Effector memory CD8-positive, alpha-beta T cell (primary cell): ENCODE results near the gene CDH23.

Experiments used
- ATAC-seq: fragments of 150-1000 bp; cut with Tn5 transposase; replicated peaks from 2 replicates; pipeline ENCODE4 v1.10.0; 2021; ENCODE audit warnings: mild to moderate bottlenecking, moderate library complexity
- DNase-seq, 3 experiments: peaks; one replicate each; pipeline ENCODE4 v3.0.0; 2021
- H3K27ac Mint-ChIP-seq, 2 donors: one replicate each; pipeline ENCODE4 v1.8.0; 2022; ENCODE audit warnings: mild to moderate bottlenecking in 2 of 2, mixed read lengths in 2 of 2, moderate library complexity in 2 of 2
- H3K27me3 Mint-ChIP-seq, 2 donors: one replicate each; pipeline ENCODE4 v1.8.0; 2022; ENCODE audit warnings: mixed read lengths in 2 of 2
- H3K36me3 Mint-ChIP-seq: one replicate; pipeline ENCODE4 v1.8.0; 2022; ENCODE audit warnings: mild to moderate bottlenecking, moderate library complexity, mixed read lengths; ENCODE audit not compliant: insufficient read depth
- H3K4me1 Mint-ChIP-seq, 2 donors: one replicate each; pipeline ENCODE4 v1.8.0; 2022; ENCODE audit warnings: low read depth in 2 of 2, mixed read lengths in 2 of 2
- H3K4me3 Mint-ChIP-seq, 2 donors: one replicate each; pipeline ENCODE4 v1.8.0; 2022; ENCODE audit warnings: mild to moderate bottlenecking in 2 of 2, mixed read lengths in 2 of 2, moderate library complexity in 2 of 2
- H3K9me3 Mint-ChIP-seq, 2 donors: one replicate each; pipeline ENCODE4 v1.8.0; 2022; ENCODE audit warnings: mixed read lengths in 2 of 2

The CDH23 gene

GRCh38 chr10:71426058-71426605, 29.4 kb downstream of the CDH23 start:
- Mint-ChIP-seq H3K9me3 (no peaks in the 10 kb centered on the region), H3K4me3 (no peak overlapping the region), H3K27me3 (peaks cover 26 to 50% of the 10 kb centered on the region in 2 donors), H3K4me1 (peaks cover 0 to 1% of the 10 kb centered on the region in 2 donors), H3K27ac (peak overlapping the region in 1 of 2 donors; percentile 39), H3K36me3 (no peaks in the 10 kb centered on the region)
- ATAC-seq (no peak), DNase-seq (no peak)

- no peak for DNase-seq
- Mint-ChIP-seq H3K4me3 (no peak overlapping the region), H3K9me3 (no peaks in the 10 kb centered on the region), H3K4me1 (peaks cover 3% of the 10 kb centered on the region in 2 donors), H3K36me3 (no peaks in the 10 kb centered on the region), H3K27ac (peak overlapping the region in 1 of 2 donors; percentile 70), H3K27me3 (peaks cover 26 to 45% of the 10 kb centered on the region in 2 donors)
- ATAC-seq, result no peak
These were observed 30.5 kb downstream of the CDH23 start for GRCh38 chr10:71427246-71427645.

GRCh38 chr10:71429304-71429703, 32.6 kb downstream of the CDH23 start:
- H3K9me3 Mint-ChIP-seq, result no peaks in the 10 kb centered on the region
- peaks cover 21 to 33% of the 10 kb centered on the region in 2 donors for H3K27me3 Mint-ChIP-seq
- no peak for ATAC-seq

GRCh38 chr10:71429929-71430328, 33.2 kb downstream of the CDH23 start:
- H3K9me3 Mint-ChIP-seq, result no peaks in the 10 kb centered on the region
- peaks cover 15 to 28% of the 10 kb centered on the region in 2 donors for H3K27me3 Mint-ChIP-seq
- no peak overlapping the region for H3K4me3 Mint-ChIP-seq
- H3K36me3 Mint-ChIP-seq, result no peaks in the 10 kb centered on the region
- peak overlapping the region in 1 of 2 donors; percentile 16 for H3K27ac Mint-ChIP-seq
- ATAC-seq, result no peak
- peaks cover 12% of the 10 kb centered on the region in 2 donors for H3K4me1 Mint-ChIP-seq
- DNase-seq, result no peak

More at GRCh38 chr10:71429304-71429703, 32.6 kb downstream of the CDH23 start:
- Mint-ChIP-seq H3K4me3 (no peak overlapping the region), H3K27ac (no peak overlapping the region), H3K4me1 (peaks cover 9 to 10% of the 10 kb centered on the region in 2 donors), H3K36me3 (no peaks in the 10 kb centered on the region)
- no peak for DNase-seq

GRCh38 chr10:71431239-71432100, 34.8 kb downstream of the CDH23 start:
- Mint-ChIP-seq H3K36me3 (no peaks in the 10 kb centered on the region), H3K4me3 (no peak overlapping the region), H3K27me3 (peaks cover 12 to 28% of the 10 kb centered on the region in 2 donors), H3K27ac (no peak overlapping the region), H3K4me1 (peaks cover 16% of the 10 kb centered on the region in 2 donors), H3K9me3 (no peaks in the 10 kb centered on the region)
- no peak for ATAC-seq
- DNase-seq, result no peak

- Mint-ChIP-seq H3K4me3 (no peak overlapping the region), H3K9me3 (no peaks in the 10 kb centered on the region), H3K27me3 (peaks cover 12 to 28% of the 10 kb centered on the region in 2 donors), H3K27ac (no peak overlapping the region), H3K4me1 (peaks cover 16 to 18% of the 10 kb centered on the region in 2 donors), H3K36me3 (no peaks in the 10 kb centered on the region)
- ATAC-seq (no peak), DNase-seq (no peak)
These were observed 35.6 kb downstream of the CDH23 start for GRCh38 chr10:71432101-71432905.

GRCh38 chr10:71432956-71433767, 36.4 kb downstream of the CDH23 start:
- Mint-ChIP-seq H3K36me3 (no peaks in the 10 kb centered on the region), H3K27ac (peak overlapping the region in 1 of 2 donors; percentile 44), H3K4me1 (peaks cover 16 to 18% of the 10 kb centered on the region in 2 donors), H3K27me3 (peaks cover 12 to 28% of the 10 kb centered on the region in 2 donors), H3K9me3 (no peaks in the 10 kb centered on the region), H3K4me3 (no peak overlapping the region)
- DNase-seq, result no peak
- no peak for ATAC-seq

- peak overlapping the region in 1 of 2 donors; percentile 44 for H3K4me3 Mint-ChIP-seq
- no peaks in the 10 kb centered on the region for H3K36me3 Mint-ChIP-seq
- H3K4me1 Mint-ChIP-seq, result peaks cover 16 to 18% of the 10 kb centered on the region in 2 donors
- peaks cover 8 to 24% of the 10 kb centered on the region in 2 donors for H3K27me3 Mint-ChIP-seq
- ATAC-seq (peak; percentile 96), DNase-seq (peak; percentile 35 to 46 (median 44))
- H3K27ac Mint-ChIP-seq, result peak overlapping the region in 1 of 2 donors; percentile 44
- H3K9me3 Mint-ChIP-seq, result no peaks in the 10 kb centered on the region
These were observed 37.3 kb downstream of the CDH23 start for GRCh38 chr10:71433768-71434744.

- Mint-ChIP-seq H3K4me3 (no peak overlapping the region), H3K27ac (peak overlapping the region in 1 of 2 donors; percentile 44), H3K36me3 (no peaks in the 10 kb centered on the region), H3K9me3 (no peaks in the 10 kb centered on the region), H3K27me3 (peaks cover 0 to 15% of the 10 kb centered on the region in 2 donors), H3K4me1 (peaks cover 16 to 18% of the 10 kb centered on the region in 2 donors)
- ATAC-seq (no peak), DNase-seq (no peak)
These were observed 38.2 kb downstream of the CDH23 start for GRCh38 chr10:71434760-71435394.

- Mint-ChIP-seq H3K36me3 (no peaks in the 10 kb centered on the region), H3K27ac (peak overlapping the region in 1 of 2 donors; percentile 37), H3K4me3 (no peak overlapping the region), H3K9me3 (no peaks in the 10 kb centered on the region), H3K27me3 (peaks cover 0 to 9% of the 10 kb centered on the region in 2 donors), H3K4me1 (peaks cover 16 to 18% of the 10 kb centered on the region in 2 donors)
- DNase-seq (no peak), ATAC-seq (no peak)
These were observed 39.0 kb downstream of the CDH23 start for GRCh38 chr10:71435571-71436267.
